ENCODE results near the gene ZPBP.

ZPBP gene

GRCh38 chr7:50092579-50093491, at the start of gene ZPBP:
ZPBP (minus strand) TSS chr7:50093246; CDS start chr7:50093194, 52 bp downstream.
- peak in 7 of 51 donors; percentile 3 to 66 (median 15) for DNase-seq

GRCh38 chr7:50142425-50143017, 49.5 kb upstream of the ZPBP start:
- peak in 1 of 51 donors; percentile 31 for DNase-seq

GRCh38 chr7:50141854-50142253, 48.8 kb upstream of the ZPBP start:
- no peak for DNase-seq

GRCh38 chr7:50141131-50141530, 48.1 kb upstream of the ZPBP start:
- DNase-seq = no peak

GRCh38 chr7:50140688-50141087, 47.6 kb upstream of the ZPBP start:
- DNase-seq = no peak

GRCh38 chr7:50138101-50138500, 45.1 kb upstream of the ZPBP start:
- no peak for DNase-seq

GRCh38 chr7:50125766-50126165, 32.7 kb upstream of the ZPBP start:
- no peak for DNase-seq

DNA sequence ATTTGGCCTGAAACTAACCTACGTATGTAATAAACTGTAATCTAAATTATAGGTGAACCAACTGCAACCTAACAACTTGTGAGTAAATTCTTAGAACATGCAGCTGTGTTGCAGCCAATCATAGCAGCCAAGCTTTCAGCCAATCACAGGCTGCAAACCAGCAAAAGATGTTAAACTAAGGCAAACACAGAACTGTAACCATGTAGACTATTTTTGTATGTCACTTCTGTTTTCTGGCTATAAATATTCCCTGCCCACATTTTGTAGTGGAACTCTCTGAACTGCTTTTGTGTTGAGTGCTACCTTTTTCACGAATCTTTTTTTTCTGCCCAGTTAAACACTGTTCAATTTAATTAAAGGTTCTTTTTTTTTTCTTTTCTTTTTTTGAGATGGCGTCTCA, 28.2 kb upstream of the ZPBP start:
- no peak for DNase-seq

DNA sequence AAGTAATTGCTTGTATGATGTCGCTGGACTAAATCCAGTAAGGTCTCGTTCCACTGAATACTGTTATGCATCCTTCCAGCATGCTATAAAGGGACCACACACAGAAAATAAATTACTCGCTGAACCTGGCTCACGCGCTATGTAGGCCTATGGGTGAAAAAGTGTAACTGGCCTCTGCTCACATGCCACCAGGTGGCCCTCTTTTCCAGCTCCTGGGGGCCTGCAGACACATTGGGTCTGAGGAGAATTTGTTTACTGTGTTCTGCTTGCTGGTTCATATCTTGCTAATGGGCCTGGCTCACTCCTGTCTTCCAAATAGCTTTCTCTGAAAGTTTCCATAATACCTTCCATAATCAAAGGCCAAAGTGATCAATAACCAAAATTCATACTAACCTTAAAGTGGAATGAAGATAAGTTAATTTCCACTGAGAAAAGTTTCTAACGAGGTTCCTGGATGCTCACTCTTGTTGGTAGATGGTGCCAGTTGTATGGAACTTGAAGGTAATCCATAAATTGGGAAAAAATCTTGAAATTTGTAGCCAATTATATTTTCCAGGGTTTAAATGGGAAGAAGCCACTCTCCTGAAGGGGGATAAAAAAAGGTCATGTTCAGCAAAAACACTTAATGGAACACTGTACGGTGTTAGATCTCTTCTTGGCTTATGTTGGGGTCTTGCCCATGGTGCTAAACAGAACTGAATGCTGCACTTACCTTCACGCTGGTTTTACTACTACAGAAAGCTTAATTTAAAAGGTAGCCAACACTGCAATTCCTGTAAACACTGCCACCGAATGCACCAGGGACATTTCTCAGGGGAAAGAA, 27.0 kb upstream of the ZPBP start:
- DNase-seq = no peak

GRCh38 chr7:50112250-50112649, 19.2 kb upstream of the ZPBP start:
- no peak for DNase-seq

GRCh38 chr7:50101873-50102272, 8.8 kb upstream of the ZPBP start:
- no peak for DNase-seq

DNA sequence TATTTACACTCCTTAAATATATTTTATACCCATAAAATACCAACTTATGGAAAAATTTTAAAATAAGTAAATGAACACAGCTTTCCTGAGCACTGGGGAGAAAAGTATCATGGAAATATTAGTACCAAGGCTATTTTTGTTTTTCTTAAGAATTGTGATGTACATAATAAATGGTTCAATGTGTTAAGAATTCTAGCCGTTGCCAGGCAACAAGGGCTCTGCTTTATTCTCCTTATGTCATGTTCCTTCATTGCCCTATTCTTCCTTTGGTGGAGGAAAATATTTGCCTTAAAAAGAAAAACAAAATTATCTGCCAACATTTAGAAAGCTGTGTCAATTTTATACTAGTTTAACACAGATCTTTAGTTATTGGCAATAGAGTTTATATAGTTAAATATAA, 2.6 kb upstream of the ZPBP start:
- no peak for DNase-seq

DNA sequence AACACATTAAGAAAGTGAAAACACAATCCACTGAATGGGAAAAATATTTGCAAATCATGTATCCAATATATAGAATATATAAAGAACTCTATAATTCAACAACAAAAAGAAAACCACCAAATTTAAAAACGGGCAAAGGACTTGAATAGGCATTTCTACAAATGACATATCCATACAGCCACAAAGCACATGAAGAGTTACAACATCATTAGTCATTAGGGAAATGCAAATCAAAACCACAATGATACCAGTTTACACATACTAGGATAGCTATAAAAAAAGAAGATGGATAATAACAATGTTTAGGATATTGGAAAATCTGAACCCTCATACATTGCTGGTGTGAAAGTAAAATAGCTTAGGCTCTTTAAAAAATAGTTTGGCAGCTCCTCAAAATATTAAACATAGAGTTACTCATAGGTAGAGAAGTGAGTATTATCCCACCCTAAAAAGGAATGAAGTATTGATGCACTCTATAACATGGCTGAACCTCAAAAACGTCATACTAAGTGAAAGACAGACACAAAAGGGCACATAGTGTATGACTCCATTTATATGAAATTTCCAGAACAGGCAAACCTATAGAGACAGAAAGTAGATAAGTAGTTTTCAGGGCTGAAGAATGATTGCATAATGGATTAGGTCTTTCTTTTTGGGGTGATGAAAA, 4.5 kb downstream of the ZPBP start:
- DNase-seq = no peak

- DNase-seq = no peak
Observed at GRCh38 chr7:50085344-50085743, 7.7 kb downstream of the ZPBP start.

GRCh38 chr7:50073093-50073492, 20.0 kb downstream of the ZPBP start:
- DNase-seq = no peak

DNA sequence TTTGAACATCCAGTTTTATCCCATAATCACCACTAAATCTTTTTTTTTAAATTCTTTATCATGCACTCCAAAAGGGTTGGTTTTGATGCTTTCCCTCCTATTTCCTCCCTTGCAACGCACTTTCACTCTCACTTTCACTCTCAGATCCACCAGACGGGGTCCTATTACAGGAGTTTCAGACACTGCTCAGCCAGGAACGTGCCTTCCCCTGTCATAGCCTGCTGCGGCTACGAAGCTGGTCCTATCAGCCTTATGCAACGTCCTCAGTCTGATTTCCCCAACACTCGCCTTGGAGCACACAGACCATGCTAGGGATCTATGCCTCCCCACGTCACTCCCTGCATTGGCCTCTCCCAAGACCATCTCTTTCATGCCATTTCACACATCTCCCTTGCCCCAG, 23.4 kb downstream of the ZPBP start:
- DNase-seq = peak in 4 of 51 donors; percentile 14 to 38 (median 24)

DNA sequence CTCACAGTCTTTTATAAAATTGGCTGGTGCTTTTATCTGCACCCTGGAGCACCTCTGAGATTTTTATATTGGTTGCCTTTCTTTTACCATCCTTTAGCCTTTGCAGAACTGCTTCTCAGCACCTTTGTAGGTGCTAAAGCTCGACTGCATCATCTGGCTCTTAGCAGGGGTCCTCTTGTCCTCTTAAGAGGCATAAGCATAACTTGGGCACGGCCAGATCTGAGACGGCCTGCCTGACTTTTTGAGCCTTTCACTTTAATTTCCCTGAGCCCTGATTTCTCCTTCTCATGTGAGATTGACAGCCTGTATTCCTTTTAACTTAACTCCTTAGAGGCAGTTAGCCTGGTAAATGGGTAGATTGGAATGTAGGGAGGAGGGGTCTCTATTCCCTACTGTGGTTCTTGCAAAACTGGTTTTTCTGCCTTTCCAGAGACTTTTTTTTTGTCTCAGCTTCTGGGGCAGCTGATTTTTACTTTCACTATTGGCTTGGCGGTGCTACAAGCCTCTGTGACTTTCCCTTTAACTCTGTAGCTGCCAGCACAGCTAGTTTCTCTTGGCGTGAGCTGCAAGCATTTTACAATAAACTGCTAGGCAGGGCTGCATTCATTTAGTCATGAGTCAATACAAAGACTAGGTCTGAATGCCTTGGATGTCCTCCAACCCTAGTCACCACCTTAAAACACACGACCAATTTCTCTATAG, 24.0 kb downstream of the ZPBP start:
- peak in 4 of 51 donors; percentile 2 to 56 (median 27) for DNase-seq

GRCh38 chr7:50068026-50068425, 25.0 kb downstream of the ZPBP start:
- DNase-seq = no peak

- no peak for DNase-seq
Observed at GRCh38 chr7:50062951-50063350, 30.1 kb downstream of the ZPBP start.

- no peak for DNase-seq
Observed at GRCh38 chr7:50056131-50056530, 36.9 kb downstream of the ZPBP start.

DNA sequence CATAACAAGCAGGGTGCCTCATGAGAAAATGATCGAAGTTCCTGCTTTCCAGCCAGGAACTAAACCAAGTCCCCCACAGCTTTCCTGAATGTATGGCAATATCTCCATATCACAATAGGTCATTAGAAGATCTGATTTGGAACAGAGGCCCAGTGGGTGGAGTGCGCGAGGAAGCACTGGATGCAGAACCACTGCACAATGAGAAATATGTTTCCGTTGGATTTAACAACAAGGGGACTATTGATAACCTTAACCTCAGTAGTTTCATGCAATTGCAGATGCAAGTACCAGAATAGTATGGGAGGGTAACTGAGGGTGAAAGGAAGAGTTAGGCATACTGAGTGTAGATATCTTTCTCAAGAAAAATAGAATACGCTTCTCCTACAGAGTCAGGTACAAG, 45.3 kb downstream of the ZPBP start:
- no peak for DNase-seq

Measured in hypothalamus (tissue), 51 donors.